Suprapubic skin (tissue), 4 donors: ENCODE data around the gene TPCN2. TPM values are rescaled to one million over a fixed set of nuclear protein-coding genes. Genes with fewer than 3 reads are reported as not detected.

Experiments used
- DNase-seq, 2 donors: peaks; one replicate each; pipeline ENCODE4 v3.0.0-alpha.2; 2019; ENCODE audit warnings: low spot score in 2 of 2
- H3K27ac ChIP-seq: fragments of 200-600 bp; sonication (generic); one replicate; pipeline ENCODE4 v1.5.1; 2019
- H3K27me3 ChIP-seq: fragments of 200-600 bp; sonication (generic); one replicate; pipeline ENCODE4 v1.5.1; 2019
- H3K36me3 ChIP-seq: fragments of 200-600 bp; sonication (generic); one replicate; pipeline ENCODE4 v1.5.1; 2019
- H3K4me1 ChIP-seq: fragments of 200-600 bp; sonication (generic); one replicate; pipeline ENCODE4 v1.5.1; 2019
- H3K4me3 ChIP-seq: fragments of 200-600 bp; sonication (generic); one replicate; pipeline ENCODE4 v1.5.1; 2019; ENCODE audit warnings: mild to moderate bottlenecking
- H3K9me3 ChIP-seq: fragments of 200-600 bp; sonication (generic); one replicate; pipeline ENCODE4 v1.5.1; 2019
- EP300 ChIP-seq: sonication (generic); formaldehyde crosslinking; IDR thresholded peaks from one replicate; pipeline ENCODE4 v1.6.1; 2017; ENCODE audit warnings: antibody characterized with exemption
- POLR2A ChIP-seq, 2 donors: fragments of 450-650 bp; IDR thresholded peaks; one replicate each; pipeline ENCODE4 v1.6.1; 2017; ENCODE audit warnings: antibody characterized with exemption in 2 of 2, mild to moderate bottlenecking in 2 of 2, moderate library complexity in 2 of 2
- POLR2AphosphoS5 ChIP-seq, 3 donors: sonication (generic); formaldehyde crosslinking; IDR thresholded peaks; one replicate each; pipeline ENCODE4 v1.6.1; 2017; ENCODE audit warnings: antibody characterized with exemption in 3 of 3
- WGBS: methylation state at CpG from one replicate; pipeline ENCODE4 v1.1.5; 2018; 5-methylcytosine and 5-hydroxymethylcytosine counted together
- total RNA-seq, 4 donors: library from RNA; depleted of rRNA; stranded (reverse); fragments of >200 nt; gene quantifications; one replicate each; pipeline ENCODE4 v1.1.0, GENCODE V29; 2016
- TF ChIP-seq, protein P1 (sequence below), 2 donors: fragments of 200-600 bp in 1 of 2; fragments of 450-650 bp in 1 of 2; sonication (generic) in 1 of 2; IDR thresholded peaks; one replicate each; pipeline ENCODE4 v1.5.1; 2016 to 2019; ENCODE audit warnings: antibody characterized with exemption in 2 of 2, mild to moderate bottlenecking in 1 of 2, moderate library complexity in 1 of 2

Gene TPCN2
- total RNA-seq, 4 donors from 2014 or later: 8.4 to 30.3 (median 24.4) TPM

DNA sequence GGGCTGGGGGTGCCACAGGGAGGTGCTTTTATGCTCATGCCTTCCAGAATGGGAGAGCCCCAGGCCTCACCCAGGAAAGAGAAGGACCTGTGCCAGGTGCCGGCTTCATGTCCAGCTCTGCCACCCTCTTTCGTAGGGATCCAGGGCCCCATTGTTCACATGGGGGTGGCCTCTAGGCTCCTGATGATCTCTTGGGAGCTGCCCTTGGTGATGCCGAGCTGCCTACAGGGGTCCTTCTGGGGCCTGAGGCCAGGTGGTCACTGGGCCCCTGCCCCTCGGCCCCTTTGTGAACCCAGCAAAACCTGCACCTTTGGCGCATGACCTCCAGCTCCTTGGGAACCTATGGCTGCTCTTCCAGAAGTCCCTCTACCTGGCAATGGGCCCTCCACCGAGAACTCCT is 65.6 kb downstream of the TPCN2 start:
- Histone ChIP-seq H3K36me3 (no peaks in the 10 kb centered on the region), H3K27ac (no peak overlapping the region), H3K27me3 (no peaks in the 10 kb centered on the region), H3K4me1 (no peaks in the 10 kb centered on the region), H3K9me3 (no peaks in the 10 kb centered on the region), H3K4me3 (no peak overlapping the region)
- 58% methylated on average over 2 of the region's 6 CpGs for WGBS
- DNase-seq: no peak
- TF ChIP-seq POLR2A (IDR thresholded peaks at IDR 0.05) (no peak), EP300 (no peak), POLR2AphosphoS5 (IDR thresholded peaks at IDR 0.05) (no peak)
- TF ChIP-seq, protein P1, sequence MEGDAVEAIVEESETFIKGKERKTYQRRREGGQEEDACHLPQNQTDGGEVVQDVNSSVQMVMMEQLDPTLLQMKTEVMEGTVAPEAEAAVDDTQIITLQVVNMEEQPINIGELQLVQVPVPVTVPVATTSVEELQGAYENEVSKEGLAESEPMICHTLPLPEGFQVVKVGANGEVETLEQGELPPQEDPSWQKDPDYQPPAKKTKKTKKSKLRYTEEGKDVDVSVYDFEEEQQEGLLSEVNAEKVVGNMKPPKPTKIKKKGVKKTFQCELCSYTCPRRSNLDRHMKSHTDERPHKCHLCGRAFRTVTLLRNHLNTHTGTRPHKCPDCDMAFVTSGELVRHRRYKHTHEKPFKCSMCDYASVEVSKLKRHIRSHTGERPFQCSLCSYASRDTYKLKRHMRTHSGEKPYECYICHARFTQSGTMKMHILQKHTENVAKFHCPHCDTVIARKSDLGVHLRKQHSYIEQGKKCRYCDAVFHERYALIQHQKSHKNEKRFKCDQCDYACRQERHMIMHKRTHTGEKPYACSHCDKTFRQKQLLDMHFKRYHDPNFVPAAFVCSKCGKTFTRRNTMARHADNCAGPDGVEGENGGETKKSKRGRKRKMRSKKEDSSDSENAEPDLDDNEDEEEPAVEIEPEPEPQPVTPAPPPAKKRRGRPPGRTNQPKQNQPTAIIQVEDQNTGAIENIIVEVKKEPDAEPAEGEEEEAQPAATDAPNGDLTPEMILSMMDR (IDR thresholded peaks at IDR 0.05): no peak

DNA sequence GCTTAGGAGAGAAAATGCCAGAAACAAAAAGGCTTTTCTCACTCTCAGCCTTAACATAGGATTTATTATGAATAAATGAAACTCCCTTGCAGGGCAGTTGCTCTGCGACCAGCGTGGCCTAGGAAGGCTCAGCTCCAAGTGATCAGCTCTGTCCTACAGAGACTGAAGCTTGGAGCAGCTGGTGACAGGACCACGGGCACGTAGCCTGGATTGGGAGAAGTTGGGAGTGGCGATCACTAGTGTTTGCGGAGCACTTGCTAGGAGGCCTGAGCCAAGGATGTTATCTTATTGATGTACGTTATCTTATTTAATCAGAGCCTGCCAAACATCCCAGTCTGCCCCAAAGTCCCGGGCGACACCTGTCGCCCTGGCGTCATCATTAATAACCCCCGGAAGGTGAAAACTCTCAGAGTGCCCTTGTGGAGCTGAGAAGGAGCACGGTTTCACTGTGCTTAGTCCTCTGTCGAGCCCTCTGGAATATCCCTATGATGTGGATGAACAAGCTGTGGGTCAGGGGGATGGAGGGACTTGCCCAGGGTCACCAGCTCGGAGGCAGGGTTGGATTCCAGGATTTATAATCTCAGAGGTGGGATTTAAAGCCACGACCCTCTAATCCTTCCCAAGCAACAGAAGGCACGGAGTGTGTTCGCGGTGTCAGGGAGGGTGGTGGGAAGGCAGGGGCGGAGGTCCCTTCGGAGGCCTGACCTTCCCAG is 66.2 kb downstream of the TPCN2 start:
- Histone ChIP-seq H3K9me3 (no peaks in the 10 kb centered on the region), H3K4me1 (no peaks in the 10 kb centered on the region), H3K27me3 (no peaks in the 10 kb centered on the region), H3K4me3 (no peak overlapping the region), H3K36me3 (no peaks in the 10 kb centered on the region), H3K27ac (no peak overlapping the region)
- TF ChIP-seq POLR2AphosphoS5 (IDR thresholded peaks at IDR 0.05): no peak
- TF ChIP-seq POLR2A (IDR thresholded peaks at IDR 0.05): no peak
- TF ChIP-seq EP300: no peak
- TF ChIP-seq, protein P1 (IDR thresholded peaks at IDR 0.05): no peak
- DNase-seq: no peak
- WGBS: 66% methylated on average over 18 of the region's 21 CpGs

DNA sequence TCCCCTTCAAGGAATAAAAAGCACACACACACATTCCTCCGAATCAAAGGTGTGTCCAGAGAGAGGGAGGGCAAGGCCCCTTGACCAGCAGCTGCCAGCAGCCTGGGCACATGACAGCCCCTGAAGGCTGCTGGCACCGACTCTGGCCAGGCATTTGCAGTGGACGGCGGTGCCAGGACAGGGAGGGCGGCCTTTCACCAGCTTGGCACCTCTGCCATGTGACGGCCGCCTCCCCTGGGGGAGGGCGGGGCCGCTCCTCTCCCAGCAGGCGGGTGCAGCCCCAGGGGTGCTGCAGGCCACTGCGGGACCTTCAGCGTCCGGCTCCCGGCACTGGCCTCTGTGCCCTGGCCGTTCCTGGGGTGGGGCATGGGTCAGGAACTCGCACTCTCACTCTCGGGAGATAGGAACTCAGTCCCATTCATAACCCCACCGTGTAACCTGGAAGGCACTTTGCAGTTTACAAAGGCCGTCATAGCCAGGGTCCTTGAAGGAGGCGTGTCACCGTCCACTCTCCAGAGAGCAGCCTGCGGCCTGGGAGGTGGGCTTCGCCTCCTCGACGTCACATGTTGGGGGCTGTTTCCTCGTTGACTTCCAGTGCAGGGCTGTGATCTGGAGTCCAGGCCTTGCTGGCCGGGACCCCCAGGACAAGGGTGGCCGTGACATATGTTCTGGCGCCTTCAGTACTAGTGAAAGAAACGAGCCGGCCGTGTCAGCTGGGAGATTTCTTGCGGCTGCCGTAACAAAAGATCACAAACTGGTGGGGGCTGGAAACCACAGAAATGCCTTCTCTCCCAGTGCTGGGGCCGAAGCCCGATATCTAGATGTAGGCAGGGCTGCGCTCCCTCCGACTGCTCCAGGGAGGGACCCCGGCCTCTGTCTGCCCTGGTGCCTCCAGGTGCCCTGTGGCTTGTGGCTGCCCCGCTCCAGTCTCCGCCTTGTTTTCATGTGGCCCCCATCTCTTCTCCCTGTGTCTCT is 67.1 kb downstream of the TPCN2 start:
- H3K27ac ChIP-seq: no peak overlapping the region
- no peaks in the 10 kb centered on the region for H3K4me1 ChIP-seq
- no peak overlapping the region for H3K4me3 ChIP-seq
- no peaks in the 10 kb centered on the region for H3K36me3 ChIP-seq
- 98% methylated on average over 6 of the region's 41 CpGs for WGBS
- H3K27me3 ChIP-seq: no peaks in the 10 kb centered on the region
- no peak for DNase-seq
- TF ChIP-seq POLR2A (IDR thresholded peaks at IDR 0.05): no peak
- TF ChIP-seq POLR2AphosphoS5 (IDR thresholded peaks at IDR 0.05): no peak
- TF ChIP-seq, protein P1 (IDR thresholded peaks at IDR 0.05): no peak
- no peaks in the 10 kb centered on the region for H3K9me3 ChIP-seq

DNA sequence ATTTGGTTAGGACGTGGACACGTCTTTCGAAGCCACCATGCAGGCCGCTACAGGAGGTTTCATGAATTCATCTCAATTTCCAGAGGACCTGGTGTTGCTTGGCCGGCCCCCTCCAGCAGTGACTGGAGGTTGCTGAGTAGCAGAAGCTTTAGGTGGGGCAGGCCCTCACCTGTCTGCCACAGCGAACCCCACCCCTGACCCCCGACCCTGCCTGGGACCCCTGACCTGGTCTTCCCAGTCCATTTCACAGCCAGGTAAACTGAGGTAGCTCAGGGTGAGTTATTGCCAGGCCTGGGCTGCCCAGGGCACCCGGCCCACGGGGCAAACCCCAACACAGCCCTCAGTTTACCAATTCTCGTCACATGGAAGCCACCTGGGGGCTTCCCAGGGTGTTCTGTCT is 67.9 kb downstream of the TPCN2 start:
- Histone ChIP-seq H3K4me1 (peaks cover 4% of the 10 kb centered on the region), H3K27ac (no peak overlapping the region), H3K36me3 (no peaks in the 10 kb centered on the region), H3K27me3 (no peaks in the 10 kb centered on the region), H3K9me3 (no peaks in the 10 kb centered on the region), H3K4me3 (no peak overlapping the region)
- no peak for DNase-seq
- TF ChIP-seq, protein P1 (IDR thresholded peaks at IDR 0.05): no peak
- TF ChIP-seq POLR2AphosphoS5 (IDR thresholded peaks at IDR 0.05) (no peak), EP300 (no peak), POLR2A (IDR thresholded peaks at IDR 0.05) (no peak)
- WGBS: 94% methylated on average over 9 of the region's 10 CpGs

DNA sequence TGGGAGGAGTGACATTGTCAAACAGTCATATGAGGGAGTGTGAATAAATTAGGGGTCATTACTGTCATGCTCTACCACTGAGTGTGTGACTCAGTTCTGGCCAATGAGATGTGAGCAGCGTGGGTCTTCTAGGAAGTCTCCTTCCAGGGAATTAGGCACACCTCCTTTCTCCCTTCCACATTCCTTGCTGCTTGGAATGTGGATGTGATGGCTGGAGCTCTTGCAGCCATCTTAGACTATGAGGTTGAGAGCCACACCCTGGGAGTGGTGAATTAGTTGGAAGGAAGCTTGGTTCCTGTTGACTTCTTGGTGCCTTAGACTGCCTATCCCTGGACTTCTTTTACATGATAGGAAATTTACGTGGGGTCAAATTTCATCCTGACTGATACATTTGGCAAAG is 70.5 kb downstream of the TPCN2 start:
- no peak for DNase-seq
- no peak overlapping the region for H3K27ac ChIP-seq
- no peak for TF ChIP-seq POLR2A (IDR thresholded peaks at IDR 0.05)
- no peak for TF ChIP-seq POLR2AphosphoS5 (IDR thresholded peaks at IDR 0.05)
- TF ChIP-seq, protein P1 (IDR thresholded peaks at IDR 0.05): no peak
- no peak for TF ChIP-seq EP300
- H3K27me3 ChIP-seq: no peaks in the 10 kb centered on the region
- H3K36me3 ChIP-seq: no peaks in the 10 kb centered on the region
- no peaks in the 10 kb centered on the region for H3K9me3 ChIP-seq
- 90% methylated on average over 2 of the region's 2 CpGs for WGBS
- H3K4me1 ChIP-seq: peaks cover 30% of the 10 kb centered on the region
- no peak overlapping the region for H3K4me3 ChIP-seq
